Kidney tubule cell (primary cell): ENCODE data around the gene MAML3.

ENCODE experiments used
- DNase-seq: peaks from one replicate; pipeline ENCODE4 v3.0.0-alpha.2; 2018; ENCODE audit warnings: low spot score

The MAML3 gene

GRCh38 chr4:139685180-139685579 is 468.8 kb downstream of the MAML3 start:
- DNase-seq = no peak

- no peak for DNase-seq
These were observed 469.6 kb downstream of the MAML3 start for GRCh38 chr4:139684351-139684750.

GRCh38 chr4:139682741-139683151 is 471.2 kb downstream of the MAML3 start:
- no peak for DNase-seq

- DNase-seq = no peak
These were observed 471.7 kb downstream of the MAML3 start for GRCh38 chr4:139682309-139682708.

- no peak for DNase-seq
These were observed 476.9 kb downstream of the MAML3 start for GRCh38 chr4:139676913-139677585.

- DNase-seq = no peak
These were observed 477.6 kb downstream of the MAML3 start for GRCh38 chr4:139676365-139676764.

- DNase-seq = no peak
These were observed 478.3 kb downstream of the MAML3 start for GRCh38 chr4:139675651-139676050.

- no peak for DNase-seq
These were observed 479.0 kb downstream of the MAML3 start for GRCh38 chr4:139674875-139675550.

- DNase-seq = no peak
These were observed 481.3 kb downstream of the MAML3 start for GRCh38 chr4:139672732-139673131.

GRCh38 chr4:139672215-139672614 is 481.8 kb downstream of the MAML3 start:
- no peak for DNase-seq

- DNase-seq = no peak
These were observed 483.2 kb downstream of the MAML3 start for GRCh38 chr4:139670775-139671174.

- no peak for DNase-seq
These were observed 484.1 kb downstream of the MAML3 start for GRCh38 chr4:139669890-139670289.

GRCh38 chr4:139669335-139669734 is 484.6 kb downstream of the MAML3 start:
- DNase-seq = no peak

- no peak for DNase-seq
These were observed 485.3 kb downstream of the MAML3 start for GRCh38 chr4:139668658-139669201.

- DNase-seq = no peak
These were observed 485.9 kb downstream of the MAML3 start for GRCh38 chr4:139668036-139668435.
